HG02885 (cell line): ENCODE results near the gene ACVR2B.

Experiments used
- ATAC-seq: cut with Tn5 transposase; IDR thresholded peaks from one replicate; pipeline ENCODE4 v1.9.1; 2021; ENCODE audit warnings: mild to moderate bottlenecking; ENCODE audit not compliant: unreplicated experiment, poor library complexity

ACVR2B gene

DNA sequence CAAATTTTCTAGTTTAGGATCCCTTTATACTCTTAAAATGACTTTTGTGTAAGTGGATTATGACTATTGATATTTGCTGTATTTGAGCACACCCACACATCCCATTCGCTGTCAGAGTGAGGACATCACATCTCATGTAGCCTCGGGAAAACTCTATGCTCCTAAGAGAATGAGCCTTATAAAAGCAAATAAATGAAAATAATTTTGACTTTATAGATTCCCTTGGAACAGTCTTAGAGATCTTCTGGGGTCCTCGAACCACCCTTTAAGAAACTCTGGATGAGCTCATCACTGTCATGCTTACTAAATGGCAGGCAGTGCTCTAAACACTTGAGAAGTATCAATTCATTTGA is 26.4 kb downstream of the ACVR2B start:
- ATAC-seq = no peak

DNA sequence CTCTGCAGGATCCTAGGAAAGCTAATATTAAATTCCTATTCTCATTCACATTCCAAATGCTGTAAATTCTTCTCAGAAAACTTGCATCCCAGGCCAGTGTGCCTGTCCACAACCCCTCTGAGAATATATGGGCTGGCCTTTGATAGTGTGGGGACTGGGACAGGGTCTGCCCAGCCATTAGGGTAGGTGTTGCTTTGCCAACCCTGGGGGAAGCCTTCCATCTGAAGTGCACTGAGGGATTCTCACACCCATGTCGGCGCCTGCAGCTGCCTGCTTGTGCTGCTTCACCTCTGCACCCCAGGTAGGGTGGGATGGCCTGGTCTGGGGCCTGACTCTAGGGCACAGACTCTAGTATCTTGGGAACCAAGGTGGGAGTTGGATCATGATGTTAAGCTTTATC is 27.2 kb downstream of the ACVR2B start:
- no peak for ATAC-seq

DNA sequence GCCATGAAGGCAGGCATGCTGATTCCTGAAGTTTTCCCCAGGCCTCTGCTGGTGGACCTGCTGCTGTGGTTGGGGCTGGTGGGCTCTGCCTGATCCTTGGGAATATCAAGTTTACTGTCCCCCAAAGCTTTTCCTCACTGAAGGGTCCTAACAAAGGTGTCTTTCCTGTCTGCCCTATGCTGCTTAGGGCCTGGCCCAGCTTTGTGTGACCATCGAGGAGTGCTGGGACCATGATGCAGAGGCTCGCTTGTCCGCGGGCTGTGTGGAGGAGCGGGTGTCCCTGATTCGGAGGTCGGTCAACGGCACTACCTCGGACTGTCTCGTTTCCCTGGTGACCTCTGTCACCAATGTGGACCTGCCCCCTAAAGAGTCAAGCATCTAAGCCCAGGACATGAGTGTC is 29.3 kb downstream of the ACVR2B start:
- no peak for ATAC-seq

DNA sequence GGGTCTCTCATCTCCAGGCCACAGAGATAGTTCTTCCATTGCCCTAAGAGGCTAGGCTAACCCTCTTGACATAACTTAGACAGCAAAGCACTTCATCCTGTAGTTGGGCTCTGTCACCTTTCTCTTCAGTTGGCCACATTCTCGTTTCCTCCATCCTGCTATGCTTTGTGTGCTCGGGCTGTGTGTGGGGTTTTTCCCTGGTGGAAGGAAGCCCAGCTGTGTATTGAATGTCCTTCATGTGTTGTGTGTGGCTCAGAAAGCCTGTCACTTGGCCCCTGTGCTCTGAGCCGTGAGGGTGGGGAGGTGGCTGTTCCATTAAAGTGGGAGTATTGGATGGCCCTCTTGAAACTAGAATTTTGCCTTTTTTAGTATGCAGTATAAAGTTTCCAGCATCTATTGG is 33.6 kb downstream of the ACVR2B start:
- peak; percentile 94 for ATAC-seq

DNA sequence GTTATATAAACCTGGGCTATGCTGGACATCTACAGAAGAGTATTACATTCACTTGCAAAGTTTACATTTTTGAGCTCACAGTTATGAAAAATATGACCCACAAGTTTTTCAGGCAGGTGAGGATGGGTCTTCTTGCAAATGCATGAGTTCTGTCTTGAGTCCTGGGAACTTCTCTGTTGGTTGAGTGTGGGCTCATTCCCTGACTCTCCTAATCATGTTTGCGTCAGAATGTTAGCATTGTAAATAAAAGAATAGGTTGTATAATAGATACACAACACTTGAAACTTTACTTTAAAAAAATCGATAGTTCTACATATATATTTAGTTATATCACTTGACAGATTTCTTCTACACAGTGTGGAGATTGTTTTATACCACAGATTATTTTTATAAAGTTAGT is 35.3 kb downstream of the ACVR2B start:
- ATAC-seq = no peak

DNA sequence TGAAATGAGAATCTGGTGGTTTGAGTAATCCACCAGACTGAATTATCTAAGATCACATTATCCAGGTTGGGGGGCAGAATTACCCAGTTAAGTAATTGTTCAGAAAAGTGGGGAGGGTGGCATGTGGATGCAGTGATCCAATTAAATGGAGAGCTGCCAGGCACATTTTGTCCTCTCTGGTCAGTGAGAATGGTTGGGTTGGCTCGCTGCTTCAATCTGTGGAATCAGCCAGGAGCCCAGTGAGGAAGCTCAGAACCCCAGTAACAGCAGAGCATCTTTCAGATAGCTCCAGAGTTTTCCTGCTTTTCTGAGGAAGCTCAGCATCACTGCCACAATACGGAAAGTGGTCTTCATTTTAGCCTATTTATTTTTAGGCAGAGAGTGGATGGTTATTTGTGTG is 36.1 kb downstream of the ACVR2B start:
- no peak for ATAC-seq

DNA sequence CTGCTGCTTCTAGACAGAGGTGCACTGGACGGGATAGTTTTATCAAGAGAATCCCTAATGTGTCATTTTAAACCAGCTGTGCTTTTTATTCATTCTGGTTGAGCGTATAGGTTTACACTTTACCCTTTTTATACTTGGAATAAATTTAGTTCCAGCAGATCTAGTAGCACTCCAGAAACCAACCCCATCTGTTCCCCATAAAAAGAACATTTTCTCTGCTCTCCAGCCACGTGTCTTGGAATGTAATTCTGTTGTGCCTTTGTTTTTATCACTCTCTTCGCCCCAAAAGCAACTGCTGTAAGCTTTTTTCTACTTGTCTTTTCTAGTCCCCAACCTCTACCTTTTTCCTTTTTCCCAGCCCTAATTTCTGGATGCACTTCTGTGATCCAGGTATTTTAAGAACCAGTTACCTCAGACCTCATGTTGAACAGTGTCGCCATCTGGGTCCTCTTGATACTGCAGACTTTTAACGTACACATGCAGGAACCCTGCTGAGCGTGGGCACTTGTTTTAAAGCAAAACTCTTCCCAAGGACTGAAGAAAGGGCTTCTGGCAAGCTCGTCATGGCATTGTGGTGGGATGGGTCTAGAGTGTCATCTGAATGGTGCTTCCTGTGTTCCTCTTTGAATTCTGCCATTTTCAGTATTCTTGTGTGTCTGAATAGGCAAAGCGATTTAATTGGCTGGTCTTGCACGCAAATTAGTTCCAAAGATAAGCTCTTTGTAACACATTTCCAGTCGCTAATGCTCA is 36.8 kb downstream of the ACVR2B start:
- ATAC-seq = no peak

DNA sequence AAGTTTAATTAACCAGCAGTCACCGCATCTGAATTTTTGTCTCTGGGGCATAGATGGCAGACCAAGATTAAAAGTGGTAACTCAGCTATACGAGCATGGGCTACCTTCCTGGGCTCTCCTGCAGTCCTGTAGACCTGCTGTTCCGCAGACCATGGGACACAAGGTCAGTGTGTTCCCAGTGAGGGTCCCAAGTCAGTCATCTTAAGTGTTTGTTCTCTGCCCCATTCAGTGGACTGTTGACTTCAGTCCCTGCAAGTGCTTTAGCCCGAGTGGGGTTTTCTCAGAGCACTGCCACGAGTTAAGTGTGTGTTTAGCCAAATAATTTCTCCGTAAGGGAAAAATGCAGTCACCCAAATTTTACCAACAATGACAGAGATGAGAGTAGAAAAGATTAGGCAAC is 37.5 kb downstream of the ACVR2B start:
- ATAC-seq = no peak

DNA sequence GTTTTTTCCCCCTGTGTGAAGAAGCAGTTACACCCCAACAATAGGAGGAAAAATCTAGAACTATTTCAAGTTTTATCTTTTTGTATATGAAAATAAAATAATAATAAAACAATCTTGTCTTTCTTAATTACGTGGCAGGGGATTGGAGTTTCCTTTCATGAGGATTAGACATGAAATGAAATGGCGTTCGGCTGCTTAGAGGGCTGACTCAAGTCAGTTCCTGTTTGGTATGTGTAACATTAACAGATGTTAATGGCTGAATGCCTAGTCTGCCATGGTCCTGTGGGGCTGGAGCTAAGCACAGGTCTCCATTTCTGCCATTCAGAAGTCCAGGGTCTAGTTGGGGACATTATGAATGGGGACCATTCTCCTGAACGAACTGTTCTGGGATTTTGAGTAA is 39.3 kb downstream of the ACVR2B start:
- no peak for ATAC-seq

DNA sequence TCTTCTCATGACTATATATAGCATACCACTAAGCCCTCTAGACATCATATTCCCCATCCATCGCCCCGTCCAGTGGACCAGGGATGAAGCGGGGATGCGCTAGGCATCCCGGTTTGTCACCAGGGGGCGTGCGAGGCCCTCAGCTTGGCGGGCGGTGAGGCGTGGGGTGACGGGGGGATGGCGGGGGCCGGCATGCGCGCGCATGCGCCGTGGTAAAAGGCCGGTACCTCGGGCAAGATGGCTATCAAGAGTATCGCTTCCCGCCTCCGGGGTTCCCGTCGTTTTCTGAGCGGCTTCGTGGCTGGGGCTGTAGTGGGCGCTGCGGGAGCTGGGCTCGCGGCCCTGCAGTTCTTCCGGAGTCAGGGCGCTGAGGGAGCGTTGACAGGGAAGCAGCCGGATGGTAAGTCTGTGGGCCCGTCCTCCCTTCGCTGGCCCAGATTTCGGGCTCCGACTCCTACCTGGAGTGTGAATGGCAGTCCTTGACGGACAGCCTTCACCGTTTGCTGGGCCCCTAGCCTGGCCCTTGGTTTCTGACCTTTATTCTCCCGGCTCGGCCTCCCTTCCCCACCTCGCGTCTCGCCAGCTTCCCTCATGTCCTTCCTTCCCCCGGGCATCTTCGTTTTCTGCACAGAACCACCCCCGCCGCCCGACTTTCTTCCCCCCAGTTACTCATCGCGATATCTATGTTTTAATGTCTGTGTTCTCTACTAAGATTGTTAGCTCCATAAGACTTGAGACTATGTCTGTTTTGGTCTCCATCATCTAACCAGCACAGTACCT is 42.6 kb downstream of the ACVR2B start, which contains the start of gene EXOG:
TSS of gene EXOG (plus strand) at position 210 of the 780 bp plus-strand sequence. CDS start at position 238, 28 bp downstream.
- ATAC-seq = peak; percentile 92

DNA sequence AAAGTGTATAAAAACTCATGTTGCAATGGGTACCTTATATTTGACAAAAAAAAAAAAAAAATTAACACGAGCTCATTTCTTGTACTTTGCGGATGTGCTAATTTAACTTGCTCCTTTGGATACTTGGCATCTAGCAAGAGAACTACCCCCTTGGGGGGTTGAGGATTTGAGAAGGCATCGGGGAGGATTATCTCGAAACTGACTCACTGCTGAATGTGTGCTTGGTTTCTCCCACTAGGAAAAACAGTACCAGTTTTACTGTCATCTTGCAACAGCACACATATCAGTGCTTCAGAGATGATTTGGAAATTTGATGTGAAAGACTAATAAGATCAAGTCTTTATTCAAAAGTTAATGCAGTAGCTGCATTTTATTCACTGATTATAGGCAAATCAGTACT is 43.3 kb downstream of the ACVR2B start:
- no peak for ATAC-seq

DNA sequence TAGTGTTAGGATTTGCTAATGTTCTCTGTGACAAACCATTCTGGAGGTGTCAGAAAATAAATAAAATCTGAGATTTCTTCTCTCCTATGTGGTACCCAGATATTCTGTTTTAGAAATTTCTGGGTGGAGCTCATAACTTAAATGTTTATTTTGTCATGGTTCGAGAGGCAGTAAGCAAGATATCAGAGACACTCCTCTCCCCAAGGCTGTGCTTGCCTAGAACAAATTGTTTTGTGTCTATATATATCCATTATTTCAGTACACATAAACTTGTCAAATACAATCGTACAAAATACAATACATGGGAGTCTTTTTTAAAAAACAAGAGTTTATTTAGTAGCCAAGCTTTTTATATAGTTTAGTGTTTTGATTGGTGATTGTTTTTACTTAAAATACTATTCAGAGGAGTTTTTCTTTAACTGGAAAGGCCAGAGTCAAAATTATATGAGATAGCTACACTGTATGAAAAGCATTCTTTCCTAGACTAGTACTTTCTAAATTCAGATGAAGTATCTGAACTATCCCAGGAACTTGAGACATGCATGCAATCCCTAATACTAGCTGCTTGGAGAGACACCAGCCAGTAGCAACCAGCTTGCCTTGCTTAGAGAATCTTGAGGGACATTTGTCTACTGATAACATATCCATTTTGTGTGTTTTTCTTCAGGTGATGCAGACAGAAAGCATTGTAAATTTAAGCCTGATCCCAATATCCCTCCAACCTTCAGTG is 47.2 kb downstream of the ACVR2B start:
- no peak for ATAC-seq

DNA sequence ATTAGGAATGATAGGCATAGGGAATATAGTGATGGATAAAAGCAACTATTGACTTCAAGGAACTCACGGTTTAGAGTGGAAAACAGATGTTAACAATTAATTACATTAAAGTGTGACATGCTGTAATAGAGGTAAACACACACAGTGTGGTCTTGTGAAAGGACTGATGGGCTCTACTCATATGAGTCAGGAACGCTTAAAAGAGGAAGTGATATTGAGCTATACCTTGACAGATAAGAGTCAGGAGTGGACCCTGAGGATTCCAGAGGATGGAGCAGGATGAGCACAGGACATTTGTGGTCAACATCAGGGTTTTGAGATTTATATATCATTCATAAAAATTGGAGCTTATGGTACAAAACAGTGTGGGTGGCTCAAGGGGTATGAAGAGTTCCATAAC is 53.4 kb downstream of the ACVR2B start:
- peak; percentile 96 for ATAC-seq

DNA sequence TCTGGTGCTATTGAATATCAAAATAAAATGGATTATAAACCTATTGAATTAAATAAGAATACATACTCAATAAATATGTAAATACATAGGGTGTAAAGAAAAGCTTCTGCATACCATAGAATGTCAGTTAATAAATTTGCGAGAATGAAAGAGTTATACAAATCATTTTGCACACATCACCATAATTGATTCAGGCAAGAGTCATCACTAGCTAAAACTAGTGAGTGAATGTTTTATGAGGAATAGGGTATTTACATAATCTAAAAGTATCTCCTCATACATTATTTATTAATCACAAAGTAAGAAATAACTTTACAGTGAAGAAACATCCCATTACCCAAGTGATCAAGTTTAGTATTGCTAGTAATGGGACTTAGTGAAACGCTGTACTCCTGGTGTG is 56.0 kb downstream of the ACVR2B start:
- no peak for ATAC-seq

DNA sequence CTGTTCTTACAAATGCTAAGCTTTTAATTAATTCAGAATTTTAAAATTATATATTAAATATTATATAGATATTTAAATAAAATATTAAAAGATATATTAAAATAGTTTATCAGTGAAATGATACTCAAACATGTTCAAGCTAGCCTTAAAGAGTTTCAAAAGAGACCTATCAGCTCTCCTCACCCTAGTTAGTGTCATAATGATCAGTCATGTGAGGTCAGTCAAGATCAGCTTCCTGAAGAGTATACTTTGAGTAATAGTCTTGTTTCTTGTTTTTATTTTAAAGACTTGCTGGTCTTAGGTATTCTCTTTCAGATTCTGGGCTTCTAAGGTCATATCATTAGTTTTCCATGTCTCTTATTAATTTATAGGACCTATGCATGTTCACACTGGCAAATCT is 56.9 kb downstream of the ACVR2B start:
- no peak for ATAC-seq

DNA sequence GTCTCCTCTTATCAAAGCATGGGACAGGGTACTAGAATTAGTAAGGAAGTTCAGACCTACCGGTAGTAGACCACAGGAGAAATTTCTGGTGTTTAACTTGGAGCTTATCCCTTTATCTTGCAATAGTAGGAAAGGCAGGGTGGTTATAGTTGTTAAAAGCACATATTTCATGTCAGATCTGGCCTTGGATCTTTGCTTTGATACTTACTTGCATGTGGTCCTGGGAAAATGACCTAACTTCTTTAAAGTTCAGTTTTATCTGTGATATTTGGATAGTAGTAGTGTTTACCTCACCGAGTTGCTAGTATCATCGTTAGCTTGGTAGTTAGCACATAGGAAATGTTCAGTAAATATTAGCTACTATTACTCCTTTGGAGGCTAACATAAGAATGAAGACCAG is 57.9 kb downstream of the ACVR2B start:
- no peak for ATAC-seq

DNA sequence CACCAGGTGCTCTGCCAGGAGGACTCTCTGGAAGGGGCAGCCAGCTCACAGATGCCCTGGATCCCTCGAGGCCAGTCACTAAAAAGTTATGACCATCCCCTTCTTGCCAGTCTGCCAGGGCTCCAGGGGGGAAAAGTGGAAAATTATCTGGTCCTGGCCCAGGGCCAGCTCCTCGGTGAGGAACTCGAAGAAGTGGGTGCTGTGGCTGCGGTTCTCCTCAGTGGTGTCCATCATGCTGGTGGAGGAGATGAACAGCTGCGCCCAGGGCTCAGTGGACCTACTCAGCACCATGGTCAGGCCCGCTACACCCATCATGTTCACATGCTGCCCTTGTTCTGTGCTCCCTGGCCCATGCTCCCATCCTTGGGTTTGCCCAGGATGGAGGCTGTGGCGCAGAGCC is 61.7 kb downstream of the ACVR2B start:
- no peak for ATAC-seq

DNA sequence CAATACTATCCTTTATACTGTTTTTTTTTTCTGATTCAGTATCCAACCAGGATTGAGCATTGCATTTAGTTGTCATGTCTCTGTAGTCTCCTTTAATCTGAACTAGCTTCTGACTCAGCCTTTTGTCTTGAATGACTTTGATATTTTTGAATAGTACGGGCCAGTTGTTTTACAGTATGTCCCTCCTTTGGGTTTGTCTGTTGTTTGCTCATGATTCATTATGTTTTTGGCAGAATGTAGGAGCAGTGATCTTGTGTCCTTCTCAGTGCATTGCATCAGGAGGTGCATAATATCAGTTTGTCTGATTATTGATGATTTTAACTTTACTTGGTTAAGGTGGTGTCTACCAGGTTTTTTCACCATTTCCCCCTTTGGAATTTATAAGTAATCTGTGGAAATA is 63.0 kb downstream of the ACVR2B start:
- ATAC-seq = no peak

DNA sequence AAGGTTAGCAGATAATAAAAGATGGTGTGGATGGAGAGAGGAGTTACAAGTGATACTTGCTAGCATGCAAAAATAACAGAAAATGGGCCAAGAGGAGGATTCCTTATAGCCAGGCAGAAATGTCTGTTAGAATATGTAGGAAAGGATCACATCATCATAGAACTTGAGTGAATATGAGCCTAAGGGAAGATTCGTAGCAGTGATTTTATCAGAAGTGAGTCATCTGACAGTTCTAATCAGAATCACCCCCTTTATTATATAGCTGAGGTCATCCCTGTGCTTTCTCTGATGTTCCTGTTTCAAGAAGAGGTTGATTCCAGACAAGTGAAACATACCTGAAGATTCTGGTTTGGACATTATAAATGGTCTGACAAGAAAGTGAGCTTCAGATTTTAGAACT is 65.3 kb downstream of the ACVR2B start:
- no peak for ATAC-seq

DNA sequence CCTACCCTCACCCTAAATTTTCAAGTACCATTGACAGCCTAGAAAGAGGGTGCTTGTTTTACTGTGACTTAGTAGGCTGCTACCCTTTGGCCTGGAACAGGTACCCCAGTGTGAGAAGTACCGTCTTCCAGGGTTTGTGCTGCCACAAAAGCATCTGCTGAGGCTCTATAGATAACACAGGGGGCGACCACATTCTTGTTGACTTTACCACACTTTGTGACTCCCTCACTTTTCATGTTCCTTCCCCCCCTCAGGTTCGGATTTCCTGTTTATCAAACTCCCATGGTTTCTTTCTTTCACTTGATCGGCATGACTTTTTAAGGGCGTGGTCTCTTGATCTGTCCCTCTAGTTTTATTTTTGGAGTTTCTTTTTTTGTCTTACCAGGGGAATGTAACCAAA is 66.0 kb downstream of the ACVR2B start:
- no peak for ATAC-seq

DNA sequence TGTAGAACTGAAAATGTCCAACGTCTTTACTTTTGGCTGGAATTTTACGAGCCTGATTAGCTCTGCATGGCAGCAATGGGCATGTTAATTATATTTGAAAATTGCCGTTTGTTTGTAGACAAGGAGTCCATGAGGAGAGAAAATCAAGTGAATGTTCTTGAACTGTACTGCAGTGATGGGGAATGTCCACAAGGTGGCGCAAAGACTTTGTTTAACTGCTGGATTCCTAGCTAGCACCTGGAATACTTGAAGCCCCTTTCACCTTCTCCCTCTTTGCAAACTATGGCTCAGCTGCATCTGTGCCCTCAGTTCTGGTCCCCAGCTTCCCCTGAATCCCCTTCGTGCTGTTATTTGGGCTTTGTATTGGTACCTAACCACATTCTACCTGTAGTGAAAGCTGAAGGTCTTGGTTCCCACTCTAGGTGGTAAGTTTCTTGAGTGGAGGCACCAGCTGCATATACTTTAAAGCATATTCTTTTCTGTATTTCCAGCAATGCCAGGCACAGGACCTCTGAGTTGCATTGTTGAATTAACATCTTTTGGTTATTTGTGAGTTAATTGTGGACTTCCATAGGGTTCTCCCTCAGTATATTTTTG is 67.8 kb downstream of the ACVR2B start:
- no peak for ATAC-seq
